ENCODE measurements around the gene GAS7. TPM values are rescaled to one million over a fixed set of nuclear protein-coding genes. Genes with fewer than 3 reads are reported as not detected.

The GAS7 gene
- total RNA-seq, 2 donors from 2014 or later, result 69.0 to 70.8 TPM

GRCh38 chr17:10034719-10035475, 163.5 kb downstream of the GAS7 start:
- peak overlapping the region in 1 of 2 donors; percentile 42 for H3K27ac ChIP-seq
- H3K4me1 ChIP-seq (ENCODE audit: control insufficient read depth in 1 of 2, low read depth in 2 of 2), result no peaks in the 10 kb centered on the region
- no peaks in the 10 kb centered on the region for H3K27me3 ChIP-seq (replicated peaks; ENCODE audit: insufficient read depth)
- DNase-seq (ENCODE audit: low spot score), result no peak
- no peak for TF ChIP-seq CTCF (IDR thresholded peaks at IDR 0.05)
- H3K4me3 ChIP-seq, result no peak overlapping the region
- ATAC-seq (ENCODE audit: insufficient number of reproducible peaks, low FRiP score, low read depth), result no peak
- H3K36me3 ChIP-seq, result no peaks in the 10 kb centered on the region
- no peaks in the 10 kb centered on the region for H3K9me3 ChIP-seq

GRCh38 chr17:10033959-10034358, 164.4 kb downstream of the GAS7 start:
- no peaks in the 10 kb centered on the region for H3K36me3 ChIP-seq
- ATAC-seq (ENCODE audit: insufficient number of reproducible peaks, low FRiP score, low read depth), result no peak
- H3K27me3 ChIP-seq (replicated peaks; ENCODE audit: insufficient read depth), result no peaks in the 10 kb centered on the region
- no peak overlapping the region for H3K4me3 ChIP-seq
- no peaks in the 10 kb centered on the region for H3K9me3 ChIP-seq
- TF ChIP-seq CTCF (IDR thresholded peaks at IDR 0.05), result no peak
- no peaks in the 10 kb centered on the region for H3K4me1 ChIP-seq (ENCODE audit: control insufficient read depth in 1 of 2, low read depth in 2 of 2)
- no peak overlapping the region for H3K27ac ChIP-seq
- no peak for DNase-seq (ENCODE audit: low spot score)

GRCh38 chr17:10033449-10033848, 165.0 kb downstream of the GAS7 start:
- no peaks in the 10 kb centered on the region for H3K36me3 ChIP-seq
- peak overlapping the region in 1 of 2 donors; percentile 40 for H3K27ac ChIP-seq
- ATAC-seq (ENCODE audit: insufficient number of reproducible peaks, low FRiP score, low read depth) (no peak), DNase-seq (ENCODE audit: low spot score) (no peak)
- H3K9me3 ChIP-seq, result no peaks in the 10 kb centered on the region
- no peak overlapping the region for H3K4me3 ChIP-seq
- TF ChIP-seq CTCF (IDR thresholded peaks at IDR 0.05), result no peak
- no peaks in the 10 kb centered on the region for H3K27me3 ChIP-seq (replicated peaks; ENCODE audit: insufficient read depth)
- no peaks in the 10 kb centered on the region for H3K4me1 ChIP-seq (ENCODE audit: control insufficient read depth in 1 of 2, low read depth in 2 of 2)

GRCh38 chr17:10032118-10032852, 166.1 kb downstream of the GAS7 start:
- no peaks in the 10 kb centered on the region for H3K27me3 ChIP-seq (replicated peaks; ENCODE audit: insufficient read depth)
- DNase-seq (ENCODE audit: low spot score), result no peak
- H3K27ac ChIP-seq, result no peak overlapping the region
- H3K4me3 ChIP-seq, result no peak overlapping the region
- H3K4me1 ChIP-seq (ENCODE audit: control insufficient read depth in 1 of 2, low read depth in 2 of 2), result no peaks in the 10 kb centered on the region
- H3K36me3 ChIP-seq, result no peaks in the 10 kb centered on the region
- ATAC-seq (ENCODE audit: insufficient number of reproducible peaks, low FRiP score, low read depth), result no peak
- TF ChIP-seq CTCF (IDR thresholded peaks at IDR 0.05), result no peak
- no peaks in the 10 kb centered on the region for H3K9me3 ChIP-seq

GRCh38 chr17:10031606-10032005, 166.8 kb downstream of the GAS7 start:
- TF ChIP-seq CTCF (IDR thresholded peaks at IDR 0.05), result no peak
- Histone ChIP-seq H3K27ac (no peak overlapping the region), H3K9me3 (no peaks in the 10 kb centered on the region), H3K4me3 (no peak overlapping the region), H3K27me3 (replicated peaks; ENCODE audit: insufficient read depth) (no peaks in the 10 kb centered on the region), H3K36me3 (no peaks in the 10 kb centered on the region), H3K4me1 (ENCODE audit: control insufficient read depth in 1 of 2, low read depth in 2 of 2) (no peaks in the 10 kb centered on the region)
- no peak for ATAC-seq (ENCODE audit: insufficient number of reproducible peaks, low FRiP score, low read depth)
- no peak for DNase-seq (ENCODE audit: low spot score)

All from thoracic aorta (tissue), 2 donors.